Trophoblast cell (in vitro differentiated cells and primary cell): Measurements from ENCODE around the gene PC.

ENCODE experiments used
- DNase-seq, 2 donors: peaks; one replicate each; pipeline ENCODE4 v3.0.0-alpha.2; 2016
- H2AFZ ChIP-seq: 2 replicates; pipeline ENCODE4 v1.6.1; 2013; ENCODE audit warnings: low read length, moderate library complexity, mild to moderate bottlenecking; ENCODE audit not compliant: insufficient read depth, poor library complexity
- H2AK5ac ChIP-seq: 2 replicates; pipeline ENCODE4 v1.6.1; 2013; ENCODE audit warnings: mild to moderate bottlenecking, low read length
- H2BK120ac ChIP-seq: 2 replicates; pipeline ENCODE4 v1.6.1; 2013; ENCODE audit warnings: low read length, mild to moderate bottlenecking, moderate library complexity; ENCODE audit not compliant: insufficient read depth, poor library complexity
- H2BK12ac ChIP-seq: 2 replicates; pipeline ENCODE4 v1.6.1; 2013; ENCODE audit warnings: mild to moderate bottlenecking, low read length, moderate library complexity
- H2BK5ac ChIP-seq: 2 replicates; pipeline ENCODE4 v1.6.1; 2013; ENCODE audit warnings: low read length, low read depth, moderate library complexity, mild to moderate bottlenecking; ENCODE audit not compliant: poor library complexity
- H3K14ac ChIP-seq: 2 replicates; pipeline ENCODE4 v1.6.1; 2013; ENCODE audit warnings: mild to moderate bottlenecking, low read length
- H3K18ac ChIP-seq: 2 replicates; pipeline ENCODE4 v1.6.1; 2013; ENCODE audit warnings: mild to moderate bottlenecking, low read length
- H3K23ac ChIP-seq: 2 replicates; pipeline ENCODE4 v1.6.1; 2013; ENCODE audit warnings: low read length
- H3K27ac ChIP-seq: 2 replicates; pipeline ENCODE4 v1.5.1; 2013; ENCODE audit warnings: low read depth, mild to moderate bottlenecking, inconsistent platforms, low read length, moderate library complexity
- H3K27me3 ChIP-seq: 2 replicates; pipeline ENCODE4 v1.6.1; 2013; ENCODE audit warnings: inconsistent platforms, mild to moderate bottlenecking, low read length, moderate library complexity; ENCODE audit not compliant: insufficient read depth
- H3K36me3 ChIP-seq, 2 experiments: 1 replicate in 1 of 2; 2 replicates in 1 of 2; pipeline ENCODE4 v1.6.1; 2013; ENCODE audit warnings: low read length in 2 of 2, mild to moderate bottlenecking in 2 of 2, moderate library complexity in 1 of 2; ENCODE audit not compliant: insufficient read depth in 2 of 2, control insufficient read depth in 1 of 2
- H3K4ac ChIP-seq: 2 replicates; pipeline ENCODE4 v1.6.1; 2013; ENCODE audit warnings: low read depth, mild to moderate bottlenecking, low read length, moderate library complexity
- H3K4me1 ChIP-seq, 2 experiments: 1 replicate in 1 of 2; 2 replicates in 1 of 2; pipeline ENCODE4 v1.6.1; 2013; ENCODE audit warnings: low read length in 2 of 2, mild to moderate bottlenecking in 2 of 2, moderate library complexity in 1 of 2; ENCODE audit not compliant: insufficient read depth in 2 of 2, control insufficient read depth in 1 of 2
- H3K4me2 ChIP-seq: 2 replicates; pipeline ENCODE4 v1.6.1; 2013; ENCODE audit warnings: inconsistent platforms, mild to moderate bottlenecking, low read length, moderate library complexity
- H3K4me3 ChIP-seq: 2 replicates; pipeline ENCODE4 v1.5.1; 2013; ENCODE audit warnings: mild to moderate bottlenecking, low read depth, low read length, inconsistent platforms
- H3K79me1 ChIP-seq: one replicate; pipeline ENCODE4 v1.6.1; 2013; ENCODE audit warnings: low read length
- H3K79me2 ChIP-seq: 2 replicates; pipeline ENCODE4 v1.6.1; 2013; ENCODE audit warnings: low read length, mild to moderate bottlenecking; ENCODE audit not compliant: control insufficient read depth, insufficient read depth, poor library complexity
- H3K9ac ChIP-seq: 2 replicates; pipeline ENCODE4 v1.6.1; 2013; ENCODE audit warnings: mild to moderate bottlenecking, low read length
- H3K9me3 ChIP-seq: 2 replicates; pipeline ENCODE4 v1.6.1; 2013; ENCODE audit warnings: low read depth, mild to moderate bottlenecking, control low read depth, inconsistent platforms, low read length; ENCODE audit not compliant: insufficient read depth
- H4K12ac ChIP-seq: 2 replicates; pipeline ENCODE4 v1.6.1; 2013; ENCODE audit warnings: low read depth, mild to moderate bottlenecking, low read length, moderate library complexity
- H4K8ac ChIP-seq: 2 replicates; pipeline ENCODE4 v1.6.1; 2013; ENCODE audit warnings: low read depth, mild to moderate bottlenecking, low read length, moderate library complexity
- H4K91ac ChIP-seq: one replicate; pipeline ENCODE4 v1.6.1; 2013; ENCODE audit warnings: low read depth, mild to moderate bottlenecking, low read length, moderate library complexity
- WGBS: extraction: QIAGEN DNeasy Blood & Tissue Kit; methylation state at CpG from one replicate; pipeline ENCODE4 v1.1.7; 2013; ENCODE audit warnings: missing lambda C conversion rate; ENCODE audit not compliant: insufficient read length, insufficient coverage; ENCODE audit errors: extremely low coverage; 5-methylcytosine and 5-hydroxymethylcytosine counted together

Gene PC

GRCh38 chr11:66874232-66874631, 84.0 kb downstream of the PC start:
- Histone ChIP-seq H4K8ac (no peak overlapping the region), H4K91ac (no peak overlapping the region), H3K9me3 (no peaks in the 10 kb centered on the region), H3K79me1 (no peaks in the 10 kb centered on the region), H3K36me3 (no peaks in the 10 kb centered on the region), H2BK5ac (no peak overlapping the region), H3K79me2 (no peaks in the 10 kb centered on the region), H2BK120ac (no peak overlapping the region), H3K27ac (no peak overlapping the region), H2AK5ac (no peak overlapping the region), H3K4me1 (peaks cover 0 to 4% of the 10 kb centered on the region in 2 experiments), H2BK12ac (no peak overlapping the region), H3K9ac (no peak overlapping the region), H2AFZ (no peak overlapping the region), H3K23ac (no peak overlapping the region), H4K12ac (no peak overlapping the region), H3K14ac (no peak overlapping the region), H3K4ac (no peak overlapping the region), H3K27me3 (no peaks in the 10 kb centered on the region), H3K4me2 (no peak overlapping the region), H3K4me3 (no peak overlapping the region), H3K18ac (no peak overlapping the region)
- WGBS = no CpG with 5 or more reads among the region's 6 CpGs
- DNase-seq = no peak

- peaks cover 0 to 6% of the 10 kb centered on the region in 2 experiments for H3K4me1 ChIP-seq
- no peaks in the 10 kb centered on the region for H3K79me2 ChIP-seq
- no peak overlapping the region for H3K14ac ChIP-seq
- H3K27me3 ChIP-seq = no peaks in the 10 kb centered on the region
- no peak overlapping the region for H2AFZ ChIP-seq
- no peak overlapping the region for H3K4me2 ChIP-seq
- no peak overlapping the region for H4K91ac ChIP-seq
- no peak overlapping the region for H2BK120ac ChIP-seq
- H3K79me1 ChIP-seq = no peaks in the 10 kb centered on the region
- H3K9ac ChIP-seq = no peak overlapping the region
- no peak overlapping the region for H2BK5ac ChIP-seq
- no peak overlapping the region for H2AK5ac ChIP-seq
- no peak overlapping the region for H4K12ac ChIP-seq
- H3K4ac ChIP-seq = no peak overlapping the region
- WGBS = no CpG with 5 or more reads among the region's 18 CpGs
- no peak overlapping the region for H3K18ac ChIP-seq
- H3K27ac ChIP-seq = no peak overlapping the region
- H3K4me3 ChIP-seq = no peak overlapping the region
- DNase-seq = no peak
- no peak overlapping the region for H2BK12ac ChIP-seq
- H4K8ac ChIP-seq = no peak overlapping the region
- H3K9me3 ChIP-seq = no peaks in the 10 kb centered on the region
- H3K36me3 ChIP-seq = no peaks in the 10 kb centered on the region
- H3K23ac ChIP-seq = no peak overlapping the region
Observed at GRCh38 chr11:66871521-66871901, 86.7 kb downstream of the PC start.

GRCh38 chr11:66870616-66871520, 87.3 kb downstream of the PC start:
- Histone ChIP-seq H3K14ac (no peak overlapping the region), H3K79me2 (no peaks in the 10 kb centered on the region), H2AK5ac (no peak overlapping the region), H3K4me3 (no peak overlapping the region), H3K79me1 (no peaks in the 10 kb centered on the region), H3K4me2 (no peak overlapping the region), H2BK5ac (no peak overlapping the region), H3K27ac (no peak overlapping the region), H3K23ac (no peak overlapping the region), H2BK12ac (no peak overlapping the region), H3K18ac (no peak overlapping the region), H4K12ac (no peak overlapping the region), H4K8ac (no peak overlapping the region), H2BK120ac (no peak overlapping the region), H4K91ac (no peak overlapping the region), H3K9ac (no peak overlapping the region), H3K36me3 (no peaks in the 10 kb centered on the region), H3K27me3 (no peaks in the 10 kb centered on the region), H3K4me1 (peaks cover 0 to 4% of the 10 kb centered on the region in 2 experiments), H3K9me3 (no peaks in the 10 kb centered on the region), H2AFZ (no peak overlapping the region), H3K4ac (no peak overlapping the region)
- WGBS = no CpG with 5 or more reads among the region's 39 CpGs
- no peak for DNase-seq

- Histone ChIP-seq H3K9me3 (no peaks in the 10 kb centered on the region), H3K79me1 (no peaks in the 10 kb centered on the region), H3K79me2 (no peaks in the 10 kb centered on the region), H3K27ac (no peak overlapping the region), H3K4me1 (peaks cover 0 to 4% of the 10 kb centered on the region in 2 experiments), H3K4me3 (no peak overlapping the region), H2BK120ac (no peak overlapping the region), H2BK5ac (no peak overlapping the region), H3K36me3 (no peaks in the 10 kb centered on the region), H4K91ac (no peak overlapping the region), H4K12ac (no peak overlapping the region), H3K4me2 (no peak overlapping the region), H3K27me3 (no peaks in the 10 kb centered on the region), H2AFZ (no peak overlapping the region), H3K18ac (no peak overlapping the region), H2BK12ac (no peak overlapping the region), H4K8ac (no peak overlapping the region), H3K23ac (no peak overlapping the region), H2AK5ac (no peak overlapping the region), H3K4ac (no peak overlapping the region), H3K9ac (no peak overlapping the region), H3K14ac (no peak overlapping the region)
- no peak for DNase-seq
- no CpG with 5 or more reads among the region's 16 CpGs for WGBS
Observed at GRCh38 chr11:66870131-66870530, 88.1 kb downstream of the PC start.
